ENCODE results near the gene COBL.

DNA sequence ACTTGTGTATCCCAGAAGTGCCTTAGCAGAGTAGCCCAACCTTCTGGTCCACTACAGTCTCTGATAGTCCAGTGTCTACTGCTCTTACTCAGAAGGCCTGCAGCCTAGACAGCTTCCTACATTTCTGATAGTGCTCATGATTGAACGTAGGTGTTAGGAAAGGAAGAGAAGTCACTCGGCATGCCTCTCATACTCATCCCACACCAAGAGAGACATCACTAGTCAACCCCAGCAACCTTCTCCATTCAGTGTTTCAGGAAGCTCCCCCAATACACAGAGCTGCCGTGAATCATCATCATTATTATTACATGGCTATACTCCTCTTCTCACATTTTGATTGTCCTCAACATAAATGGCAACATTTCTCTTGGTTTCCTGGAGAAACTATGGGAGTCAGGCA, 166.4 kb downstream of the COBL start:
- TF ChIP-seq, protein P1, sequence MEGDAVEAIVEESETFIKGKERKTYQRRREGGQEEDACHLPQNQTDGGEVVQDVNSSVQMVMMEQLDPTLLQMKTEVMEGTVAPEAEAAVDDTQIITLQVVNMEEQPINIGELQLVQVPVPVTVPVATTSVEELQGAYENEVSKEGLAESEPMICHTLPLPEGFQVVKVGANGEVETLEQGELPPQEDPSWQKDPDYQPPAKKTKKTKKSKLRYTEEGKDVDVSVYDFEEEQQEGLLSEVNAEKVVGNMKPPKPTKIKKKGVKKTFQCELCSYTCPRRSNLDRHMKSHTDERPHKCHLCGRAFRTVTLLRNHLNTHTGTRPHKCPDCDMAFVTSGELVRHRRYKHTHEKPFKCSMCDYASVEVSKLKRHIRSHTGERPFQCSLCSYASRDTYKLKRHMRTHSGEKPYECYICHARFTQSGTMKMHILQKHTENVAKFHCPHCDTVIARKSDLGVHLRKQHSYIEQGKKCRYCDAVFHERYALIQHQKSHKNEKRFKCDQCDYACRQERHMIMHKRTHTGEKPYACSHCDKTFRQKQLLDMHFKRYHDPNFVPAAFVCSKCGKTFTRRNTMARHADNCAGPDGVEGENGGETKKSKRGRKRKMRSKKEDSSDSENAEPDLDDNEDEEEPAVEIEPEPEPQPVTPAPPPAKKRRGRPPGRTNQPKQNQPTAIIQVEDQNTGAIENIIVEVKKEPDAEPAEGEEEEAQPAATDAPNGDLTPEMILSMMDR (conservative IDR thresholded peaks at IDR 0.05; ENCODE audit: low read depth, low read length): no peak
- TF ChIP-seq POLR2A (IDR thresholded peaks at IDR 0.05; ENCODE audit: low read depth, low read length) (no peak), MXI1 (IDR thresholded peaks at IDR 0.05; ENCODE audit: borderline replicate concordance, low read depth, low read length) (no peak), CHD1 (IDR thresholded peaks at IDR 0.05; ENCODE audit: low read depth, low read length) (no peak), MAZ (IDR thresholded peaks at IDR 0.05; ENCODE audit: borderline replicate concordance, low read depth, low read length) (no peak), SMC3 (IDR thresholded peaks at IDR 0.05; ENCODE audit: low read depth, low read length) (no peak), BHLHE40 (IDR thresholded peaks at IDR 0.05; ENCODE audit: low read depth, low read length) (no peak), NFE2L2 (IDR thresholded peaks at IDR 0.05; ENCODE audit: low read depth, low read length) (no peak), RFX5 (IDR thresholded peaks at IDR 0.05; ENCODE audit: low read depth, low read length) (no peak), CEBPB (IDR thresholded peaks at IDR 0.05; ENCODE audit: low read depth, low read length) (no peak)

Data from IMR-90 (cell line).